ENCODE measurements around the gene LILRA6.

LILRA6 gene

GRCh38 chr19:54193011-54193410 lies 49.6 kb downstream of the LILRA6 start:
- TF ChIP-seq CTCF (conservative IDR thresholded peaks at IDR 0.05) = no peak
- peak overlapping the region; percentile 97 for H3K27ac ChIP-seq

- H3K27ac ChIP-seq = peak overlapping the region; percentile 97
- TF ChIP-seq CTCF (conservative IDR thresholded peaks at IDR 0.05) = no peak
Observed at GRCh38 chr19:54191811-54192453, 50.7 kb downstream of the LILRA6 start.

DNA sequence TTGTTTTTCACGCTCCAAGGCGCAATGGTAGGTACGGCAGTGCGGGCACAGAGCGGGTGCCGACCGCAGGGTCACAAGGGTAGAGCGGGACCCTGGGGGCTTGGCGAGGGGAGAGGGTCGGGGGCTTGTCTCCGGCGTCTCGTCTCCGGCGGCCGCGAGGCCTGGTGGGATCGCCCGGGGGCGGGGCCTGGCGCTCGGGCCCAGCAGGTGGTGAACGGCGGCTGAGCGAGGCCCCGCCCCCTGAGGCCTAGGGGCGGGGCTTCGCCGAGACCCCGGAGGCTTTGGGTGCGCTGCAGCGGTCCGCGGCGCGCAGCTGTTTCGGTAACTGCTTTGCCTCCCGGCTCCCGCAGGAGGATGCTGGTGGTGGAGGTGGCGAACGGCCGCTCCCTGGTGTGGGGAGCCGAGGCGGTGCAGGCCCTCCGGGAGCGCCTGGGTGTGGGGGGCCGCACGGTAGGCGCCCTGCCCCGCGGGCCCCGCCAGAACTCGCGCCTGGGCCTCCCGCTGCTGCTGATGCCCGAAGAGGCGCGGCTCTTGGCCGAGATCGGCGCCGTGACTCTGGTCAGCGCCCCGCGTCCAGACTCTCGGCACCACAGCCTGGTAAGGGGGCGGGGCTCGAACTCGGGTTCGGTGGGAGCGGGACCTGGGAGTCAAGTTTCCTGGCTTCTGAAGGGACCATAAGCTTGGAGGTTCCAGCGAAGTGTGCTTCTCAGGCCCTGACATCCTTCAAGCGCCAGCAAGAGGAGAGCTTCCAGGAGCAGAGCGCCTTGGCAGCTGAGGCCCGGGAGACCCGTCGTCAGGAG lies 51.4 kb downstream of the LILRA6 start, which contains the start of gene TSEN34:
TSEN34 (plus strand) TSS at position 298 of the 800 bp plus-strand sequence; CDS start at position 355, 57 bp downstream.
- no peak for TF ChIP-seq CTCF (conservative IDR thresholded peaks at IDR 0.05)
- peak within 1 kb of the TSS; percentile 97 for H3K27ac ChIP-seq

DNA sequence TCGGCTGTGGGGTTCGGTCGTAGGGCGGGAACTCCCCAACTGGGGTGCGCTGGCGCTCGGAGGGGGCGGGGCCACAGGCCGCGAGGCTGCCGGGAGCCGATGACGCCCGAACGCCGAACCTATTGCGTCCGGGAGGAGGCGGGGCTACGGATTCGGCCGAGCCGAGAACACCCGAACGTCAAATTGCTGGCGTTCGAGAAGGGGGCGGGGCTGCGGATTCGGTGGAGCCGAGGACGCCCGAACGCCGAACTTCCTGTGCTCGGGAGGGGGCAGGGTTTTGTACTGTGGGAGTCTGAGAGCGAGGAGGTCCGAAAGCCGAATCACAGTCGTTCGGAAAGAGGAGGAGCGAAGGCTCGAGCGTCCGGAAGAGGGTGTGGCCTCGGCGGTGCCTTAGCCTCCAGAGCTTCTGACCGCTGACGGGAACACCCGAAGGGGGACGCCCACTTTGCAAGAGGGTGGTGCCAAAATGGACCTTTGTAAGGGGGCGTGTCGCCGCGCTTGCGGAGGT lies 52.0 kb downstream of the LILRA6 start:
- no peak for TF ChIP-seq CTCF (conservative IDR thresholded peaks at IDR 0.05)

DNA sequence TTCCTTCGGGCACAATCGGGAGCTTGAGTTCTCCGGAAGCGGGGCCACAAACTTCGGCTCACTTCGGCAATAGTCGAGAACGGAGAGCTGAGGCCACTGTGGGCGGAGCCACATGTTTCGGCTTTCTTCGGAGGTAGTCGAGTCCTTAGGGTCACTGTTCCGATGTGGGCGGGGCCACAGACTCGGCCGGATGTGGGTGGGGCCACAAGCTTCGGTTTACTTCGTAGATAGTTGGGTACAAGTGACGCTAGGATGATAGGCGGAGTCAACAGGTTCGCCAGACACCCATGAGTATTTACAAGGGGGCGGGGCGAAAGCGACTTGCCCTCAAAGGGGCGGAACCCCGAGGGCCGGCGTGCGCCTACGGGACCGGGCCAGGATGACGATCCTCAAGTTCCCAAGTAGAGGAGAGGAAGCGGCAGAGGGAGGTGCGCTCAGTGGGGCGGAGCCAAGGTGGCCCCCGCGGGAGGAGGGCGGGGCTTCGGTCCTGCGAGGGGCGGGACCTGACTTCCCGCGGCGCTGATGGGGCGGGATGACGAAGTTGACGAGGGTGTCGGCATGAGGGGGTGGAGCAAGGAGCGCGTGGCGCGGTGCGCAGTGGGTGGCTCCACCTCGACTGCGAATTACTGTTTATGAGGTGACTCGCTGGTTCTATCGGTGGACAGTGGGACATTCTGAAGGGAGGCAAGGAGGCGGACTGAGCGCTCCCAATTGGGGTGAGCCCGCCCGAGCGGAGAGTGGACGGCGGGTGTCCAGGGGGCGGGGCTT lies 52.7 kb downstream of the LILRA6 start:
- TF ChIP-seq CTCF (conservative IDR thresholded peaks at IDR 0.05) = no peak
- peak overlapping the region; percentile 97 for H3K27ac ChIP-seq

More for the DNA sequence above, 52.0 kb downstream of the LILRA6 start:
- H3K27ac ChIP-seq = peak overlapping the region; percentile 97

GRCh38 chr19:54189145-54189734 lies 53.4 kb downstream of the LILRA6 start, which contains the start of gene MBOAT7:
Gene MBOAT7, minus strand, starts transcription at chr19:54189580. Its CDS starts 1,072 bp downstream, at chr19:54188508.
- H3K27ac ChIP-seq = peak within 1 kb of the TSS; percentile 97
- peak; percentile 77 for TF ChIP-seq CTCF (conservative IDR thresholded peaks at IDR 0.05)
